HG03139 (cell line): ENCODE data around the gene OR6P1.

ENCODE experiments used
- ATAC-seq: cut with Tn5 transposase; IDR thresholded peaks from one replicate; pipeline ENCODE4 v1.9.1; 2021; ENCODE audit not compliant: unreplicated experiment

OR6P1 gene, protein sequence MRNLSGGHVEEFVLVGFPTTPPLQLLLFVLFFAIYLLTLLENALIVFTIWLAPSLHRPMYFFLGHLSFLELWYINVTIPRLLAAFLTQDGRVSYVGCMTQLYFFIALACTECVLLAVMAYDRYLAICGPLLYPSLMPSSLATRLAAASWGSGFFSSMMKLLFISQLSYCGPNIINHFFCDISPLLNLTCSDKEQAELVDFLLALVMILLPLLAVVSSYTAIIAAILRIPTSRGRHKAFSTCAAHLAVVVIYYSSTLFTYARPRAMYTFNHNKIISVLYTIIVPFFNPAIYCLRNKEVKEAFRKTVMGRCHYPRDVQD

DNA sequence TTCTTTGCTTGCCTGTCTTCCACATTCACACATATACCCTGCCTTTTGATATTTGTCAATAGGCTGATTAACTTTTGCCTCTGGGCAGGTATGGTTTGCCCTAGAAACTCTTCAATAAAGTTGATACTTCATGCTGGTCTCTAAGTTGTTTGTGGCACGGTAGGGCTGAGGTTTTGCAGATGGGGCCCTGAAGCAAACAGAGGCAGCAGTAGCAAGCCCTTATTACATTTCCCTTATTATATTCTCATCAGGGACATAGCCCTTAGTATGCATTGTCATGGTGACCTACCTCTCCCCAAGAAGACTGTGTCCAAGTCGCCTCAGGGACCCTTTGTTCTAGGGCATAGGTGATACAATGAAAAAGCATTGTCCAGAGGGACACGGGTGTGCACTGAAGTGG is at the start of gene OR6P1:
Gene OR6P1, minus strand, starts transcription at position 101 of the 400 bp plus-strand sequence. CDS start 6,976 bp downstream, outside the sequence.
- no peak for ATAC-seq

DNA sequence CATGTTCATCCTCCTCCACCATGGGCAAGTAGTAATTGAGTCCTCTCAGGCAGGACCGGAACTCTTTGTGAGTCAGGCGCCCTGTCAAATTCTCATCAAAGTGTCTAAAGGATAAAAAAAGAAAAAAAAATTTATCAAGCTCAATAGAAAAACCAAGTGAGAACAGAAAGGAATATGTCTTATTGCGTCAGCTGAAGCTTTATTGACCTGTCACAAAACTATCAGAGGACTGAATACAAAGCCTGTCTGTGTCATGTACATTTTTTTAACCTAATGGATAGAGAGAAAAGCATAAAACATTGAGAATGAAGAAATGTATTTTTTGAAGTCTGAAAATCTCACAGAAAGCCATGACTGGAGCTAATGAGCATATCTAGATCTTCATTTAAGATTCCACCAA is 43.4 kb upstream of the OR6P1 start:
- ATAC-seq = no peak

DNA sequence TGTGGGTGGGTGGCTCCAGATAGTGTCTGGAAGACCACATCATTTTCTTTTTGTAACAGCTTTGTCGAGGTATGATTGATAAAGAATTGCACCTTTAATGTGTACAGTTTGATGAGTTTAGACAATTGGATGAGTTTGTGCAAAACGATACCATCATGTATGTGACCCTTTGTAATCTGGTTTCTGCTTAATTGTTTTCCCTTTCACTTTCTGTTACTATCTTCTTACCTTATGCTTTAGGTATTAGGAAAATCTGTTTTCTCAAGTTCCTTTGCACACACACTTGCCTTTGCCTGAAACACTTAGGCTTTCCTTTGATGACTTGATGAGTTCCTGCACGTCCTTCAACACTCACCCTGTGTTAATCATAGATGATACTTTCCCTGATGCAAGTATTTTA is 41.5 kb upstream of the OR6P1 start:
- no peak for ATAC-seq

DNA sequence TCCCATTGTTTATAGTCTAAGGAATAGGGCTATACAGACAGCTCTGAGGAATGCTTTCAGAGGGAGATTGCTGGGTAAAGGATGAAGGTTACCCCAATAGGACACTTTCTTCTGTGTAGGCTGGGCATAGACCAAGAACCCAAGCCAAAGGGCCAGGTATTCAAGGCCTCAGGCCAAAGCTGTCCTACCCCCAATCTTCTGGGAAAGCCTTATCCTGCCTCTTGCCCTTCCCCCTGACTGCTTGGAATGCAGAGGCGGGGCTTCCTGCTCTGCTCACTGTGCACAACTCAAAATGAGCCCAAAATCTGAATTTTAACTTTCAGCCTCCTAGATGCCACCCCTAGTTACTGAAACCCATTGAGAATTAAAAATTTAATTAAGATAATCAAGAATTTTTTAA is 36.9 kb upstream of the OR6P1 start:
- ATAC-seq = no peak

DNA sequence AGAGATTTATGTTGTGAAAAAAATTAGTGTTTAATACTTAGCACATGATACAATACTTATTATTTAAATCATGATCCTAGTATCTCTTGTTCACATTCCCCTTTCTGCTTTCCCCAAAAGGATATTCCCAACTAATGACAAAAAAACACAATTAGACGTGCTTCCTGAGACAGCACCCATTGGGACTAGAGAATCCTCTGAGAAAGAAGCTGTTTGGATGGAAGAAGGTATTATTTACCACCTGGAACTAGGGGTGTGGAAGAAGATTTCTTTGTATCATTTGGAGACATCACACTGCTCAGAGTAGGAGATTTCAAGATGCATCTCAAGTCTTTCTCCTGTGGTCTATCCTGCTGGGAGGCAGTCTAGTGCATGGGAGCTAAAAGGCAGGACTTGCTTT is 34.6 kb upstream of the OR6P1 start, which contains the start of gene OR10Z1:
Gene OR10Z1, plus strand, starts transcription at position 301 of the 400 bp plus-strand sequence. CDS start 1,171 bp downstream, outside the sequence.
- no peak for ATAC-seq

DNA sequence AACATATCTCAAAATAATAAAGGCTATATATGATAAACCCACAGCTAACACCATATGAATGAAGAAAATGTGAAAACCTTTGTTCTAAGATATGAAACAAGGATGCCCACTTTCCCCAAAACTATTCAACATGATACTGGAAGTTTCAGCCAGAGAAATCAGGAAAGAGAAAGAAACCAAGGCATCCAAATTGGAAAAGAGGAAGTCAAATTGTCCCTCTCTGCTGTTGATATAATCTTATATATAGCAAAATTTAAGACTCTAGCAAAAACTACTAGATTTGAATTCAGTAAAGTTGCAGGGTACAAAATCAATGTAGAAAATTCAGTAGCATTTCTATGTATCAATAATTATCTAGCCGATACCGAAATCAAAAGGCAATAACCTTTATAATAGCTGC is 30.4 kb upstream of the OR6P1 start:
- ATAC-seq = no peak

DNA sequence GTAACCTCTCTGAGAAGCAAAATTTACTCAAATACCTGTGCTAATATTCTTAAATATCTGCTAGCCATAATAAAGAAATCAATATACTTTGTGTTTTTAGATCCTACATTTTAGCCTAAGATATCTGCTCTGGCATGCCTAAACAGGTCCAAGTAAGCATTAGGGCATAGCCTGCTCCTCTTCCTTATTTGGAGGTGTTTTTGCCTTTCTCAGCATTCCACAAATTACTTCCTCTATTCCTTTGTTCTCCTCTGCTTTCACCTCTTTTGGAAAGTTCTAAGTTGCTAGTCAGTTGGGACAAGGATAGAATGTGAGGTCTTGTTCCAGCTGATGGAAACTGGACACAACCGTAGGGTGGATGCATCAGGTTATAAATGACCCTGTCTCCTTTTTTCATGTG is 16.6 kb upstream of the OR6P1 start:
- no peak for ATAC-seq

DNA sequence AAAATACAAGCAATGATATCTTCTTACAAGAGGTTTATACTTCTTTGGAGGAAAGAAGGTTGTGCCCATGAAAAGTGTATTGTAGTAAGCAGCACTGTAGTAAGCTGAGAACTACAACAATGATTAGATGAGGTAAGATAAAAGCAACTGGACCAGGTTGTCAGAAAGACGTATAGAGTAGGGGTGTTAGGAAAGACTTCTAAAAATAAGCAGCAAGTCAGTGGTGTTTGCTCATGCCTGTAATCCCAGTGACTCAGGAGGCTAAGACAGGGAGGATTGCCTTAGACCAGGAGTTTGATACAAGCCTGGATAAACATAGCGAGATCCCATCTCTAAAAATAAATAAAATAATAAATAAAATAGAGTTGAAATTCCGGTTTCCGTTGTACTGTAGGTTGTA is 13.6 kb upstream of the OR6P1 start:
- no peak for ATAC-seq

DNA sequence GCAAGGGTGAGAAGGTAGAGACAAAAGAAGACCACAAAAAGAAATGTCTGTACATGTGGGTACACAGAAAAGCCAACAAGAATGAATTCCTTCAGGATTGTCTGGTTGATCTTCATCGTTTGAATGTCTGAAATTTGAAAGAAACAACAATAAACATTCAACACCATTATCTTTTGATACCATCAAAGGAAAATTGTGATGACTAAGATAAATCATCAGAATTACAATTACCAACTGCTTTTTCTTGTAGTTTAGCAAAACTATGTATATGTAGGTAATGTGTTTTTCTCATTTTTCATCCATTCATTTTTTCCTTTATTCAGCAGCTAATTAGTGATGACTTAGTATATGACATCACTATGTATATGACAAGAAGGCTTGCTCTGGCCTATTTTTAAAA is 9.4 kb upstream of the OR6P1 start, which contains the start of gene OR10X1:
Gene OR10X1, minus strand, starts transcription at position 167 of the 400 bp plus-strand sequence. Its CDS starts 0 bp downstream, at position 167.
- ATAC-seq = no peak

DNA sequence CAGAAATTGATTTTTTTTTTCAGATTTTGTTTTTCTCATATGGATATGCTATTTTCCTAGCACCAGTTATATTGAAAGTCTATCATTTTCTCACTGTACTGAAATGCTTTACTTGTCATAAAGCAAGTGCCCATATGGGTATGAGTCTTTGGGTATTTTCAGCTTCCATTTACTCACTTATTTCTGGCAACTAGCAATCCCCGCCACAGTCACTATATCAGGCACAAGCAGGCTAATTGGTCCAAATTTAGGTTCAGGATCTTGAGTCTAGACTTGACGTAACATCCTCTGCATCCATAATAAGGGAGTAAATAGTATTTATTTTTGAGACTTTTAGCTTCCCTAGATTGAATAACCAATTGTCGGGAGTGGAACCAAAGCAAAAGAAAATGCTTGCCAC is 7.2 kb upstream of the OR6P1 start:
- no peak for ATAC-seq

DNA sequence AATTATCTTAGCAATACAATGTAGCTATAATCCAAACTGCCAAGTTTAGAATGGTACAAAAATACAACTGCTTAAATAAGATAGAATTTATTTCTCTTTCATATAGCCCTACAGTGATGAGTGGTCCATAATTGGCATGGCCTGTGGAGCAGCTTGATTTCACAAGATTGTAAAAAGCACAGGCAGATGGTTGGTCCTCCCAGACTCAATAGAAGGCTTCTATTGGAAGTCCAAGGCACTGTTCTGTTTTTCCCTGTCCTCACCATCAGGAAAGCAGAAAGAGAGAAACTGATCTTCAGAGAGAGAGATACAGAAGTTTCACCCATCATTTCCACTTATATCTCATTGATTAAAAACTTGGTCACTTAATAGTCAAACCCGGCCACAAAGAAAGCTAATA is 1.8 kb upstream of the OR6P1 start:
- no peak for ATAC-seq

DNA sequence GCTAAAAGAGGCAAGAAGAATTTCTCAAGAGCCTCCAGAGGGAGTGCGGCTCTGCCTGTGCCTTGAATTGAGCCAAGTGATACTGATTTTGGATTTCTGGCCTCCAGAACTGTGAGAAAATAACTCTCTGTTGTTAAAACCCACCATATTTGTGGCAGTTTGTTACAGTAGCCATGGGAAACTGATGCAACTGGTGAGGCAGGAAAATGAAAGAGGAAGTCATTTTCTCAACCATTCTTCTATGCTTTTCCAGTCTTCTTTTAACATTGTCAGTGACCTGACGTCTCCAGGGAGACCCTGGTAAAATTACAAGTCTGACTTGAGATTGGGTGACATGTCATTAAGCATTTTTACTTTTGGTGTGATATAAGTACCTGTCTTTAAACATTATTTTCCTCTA is 5.8 kb downstream of the OR6P1 start:
- no peak for ATAC-seq

DNA sequence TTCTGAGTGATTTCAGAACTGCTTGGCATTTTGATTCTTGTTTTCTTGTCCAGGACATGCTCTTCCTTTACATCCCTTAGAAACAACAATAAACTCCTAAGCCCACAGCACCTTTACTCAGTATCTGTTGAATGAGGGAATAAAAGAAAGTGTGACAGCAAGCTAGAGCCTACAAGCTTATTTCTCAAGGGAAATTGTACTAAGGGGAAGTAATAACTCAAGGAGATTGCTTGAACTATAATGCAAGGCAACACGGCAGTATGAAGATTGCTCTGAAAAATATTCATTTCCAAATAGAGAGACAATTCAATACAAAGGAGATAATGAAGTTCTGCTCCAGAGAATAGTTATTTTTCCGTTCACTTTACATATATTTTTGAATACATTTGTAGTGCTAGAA is 6.5 kb downstream of the OR6P1 start:
- no peak for ATAC-seq

DNA sequence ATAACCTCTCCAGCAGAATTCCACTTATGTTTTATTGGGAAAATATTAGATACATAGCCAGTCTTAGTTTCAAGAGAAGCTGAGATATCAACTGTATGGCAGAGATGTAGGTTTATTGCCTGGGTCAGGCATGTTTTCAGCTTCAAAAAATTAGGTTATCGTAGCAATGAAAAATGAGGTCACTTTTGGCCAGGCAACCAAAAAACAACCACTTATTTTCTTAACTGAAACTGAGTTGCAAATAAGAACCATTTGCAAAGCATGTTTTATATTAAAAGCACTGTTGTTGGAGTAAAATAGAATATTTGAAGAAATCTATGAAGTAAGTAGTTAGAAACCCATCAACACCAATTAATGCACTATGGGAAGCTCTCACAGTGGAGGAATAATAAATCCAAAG is 10.7 kb downstream of the OR6P1 start:
- no peak for ATAC-seq

DNA sequence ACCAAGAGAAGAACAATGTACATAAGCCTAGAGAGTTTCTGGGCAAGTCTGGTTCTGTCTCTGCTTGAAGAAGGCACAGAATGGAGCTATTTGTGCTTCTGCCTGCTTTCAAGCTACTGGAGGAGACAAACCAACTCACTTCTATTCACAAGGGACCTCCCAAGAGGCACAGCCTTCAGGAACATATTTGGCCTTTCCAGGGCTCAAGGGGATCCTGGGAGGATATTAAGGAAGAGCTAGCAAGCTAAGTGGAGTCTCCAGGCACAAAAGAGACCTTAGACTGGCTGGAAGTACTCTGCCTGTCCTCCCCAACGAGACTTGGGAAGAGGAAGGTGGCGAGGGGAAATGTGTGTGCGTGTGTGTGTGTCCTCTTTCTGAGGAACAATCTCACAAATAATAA is 16.0 kb downstream of the OR6P1 start, which contains the start of gene OR6Y1:
Gene OR6Y1, minus strand, starts transcription at position 54 of the 400 bp plus-strand sequence. CDS start 6,300 bp downstream, outside the sequence.
- no peak for ATAC-seq

DNA sequence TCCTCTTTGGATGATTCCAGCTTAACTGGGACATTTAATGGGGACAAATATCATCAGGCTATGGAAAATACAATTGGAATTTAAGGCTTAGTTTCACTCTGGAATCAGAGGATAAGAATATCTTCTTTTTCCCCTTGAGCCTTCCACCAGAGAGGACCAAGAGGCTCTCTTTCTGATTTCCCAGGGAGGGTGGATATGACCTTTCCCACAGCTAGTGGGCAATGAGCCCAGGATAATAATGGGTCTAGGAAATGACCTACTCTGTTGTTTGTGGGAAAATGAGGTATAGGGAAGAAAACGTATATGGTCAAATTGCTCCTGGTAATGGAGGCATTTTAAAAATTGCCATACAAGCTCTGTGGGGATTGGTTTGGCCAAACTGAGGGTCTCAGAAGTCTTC is 18.1 kb downstream of the OR6P1 start:
- ATAC-seq = no peak

DNA sequence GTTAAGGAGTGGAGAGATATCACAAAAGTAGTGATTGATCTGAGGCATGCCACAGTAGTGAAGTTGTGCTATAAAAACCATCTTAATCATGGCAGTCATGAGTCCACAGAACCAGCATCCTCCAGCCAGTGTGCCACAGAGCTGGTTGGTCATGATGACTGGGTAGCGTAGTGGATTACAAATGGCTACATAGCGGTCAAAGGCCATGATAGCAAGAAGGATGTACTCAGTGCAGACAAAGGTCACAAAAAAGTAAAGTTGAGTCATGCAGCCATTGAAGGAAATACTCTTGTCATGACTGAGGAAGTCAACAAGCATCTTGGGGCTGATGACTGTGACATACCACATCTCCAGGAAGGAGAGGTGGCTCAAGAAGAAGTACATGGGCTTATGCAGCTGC is 22.8 kb downstream of the OR6P1 start:
- ATAC-seq = no peak

DNA sequence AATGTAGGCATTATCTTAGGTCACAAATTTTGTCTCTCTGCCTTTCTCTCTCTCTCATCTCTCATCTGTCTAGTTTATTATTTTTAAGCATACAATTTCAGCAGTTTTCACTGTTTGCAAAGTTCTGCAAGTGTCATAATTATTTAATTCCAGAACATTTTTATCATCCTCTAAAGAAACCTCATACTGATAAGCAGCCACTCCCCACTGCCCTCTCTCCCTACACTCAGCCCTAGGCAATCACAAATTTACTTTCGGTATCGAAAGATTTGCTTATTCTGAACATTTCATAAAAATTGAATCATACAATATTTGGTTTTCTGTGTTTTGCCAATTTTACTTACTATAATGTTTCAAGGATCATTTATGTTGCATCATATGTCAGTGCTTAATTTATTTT is 32.8 kb downstream of the OR6P1 start:
- ATAC-seq = no peak

DNA sequence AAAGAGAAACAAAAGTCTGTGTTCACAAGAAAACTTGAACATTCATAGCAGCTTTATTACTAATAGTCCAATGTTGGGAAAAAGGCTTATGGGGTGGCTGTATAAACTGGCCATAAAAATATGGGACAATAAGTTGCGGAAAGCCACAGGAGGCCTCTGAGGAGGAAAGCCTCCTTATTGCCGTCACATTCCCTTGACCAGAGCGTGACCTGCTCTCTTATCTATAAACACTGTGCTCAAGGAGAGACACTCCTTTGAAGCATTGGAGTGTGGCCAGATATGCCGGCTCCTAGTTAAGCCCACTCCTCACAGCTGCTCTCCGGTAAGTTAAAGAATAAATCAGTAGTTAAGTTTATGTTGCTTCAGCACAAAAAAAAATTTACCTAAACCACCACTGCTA is 35.9 kb downstream of the OR6P1 start:
- ATAC-seq = no peak

DNA sequence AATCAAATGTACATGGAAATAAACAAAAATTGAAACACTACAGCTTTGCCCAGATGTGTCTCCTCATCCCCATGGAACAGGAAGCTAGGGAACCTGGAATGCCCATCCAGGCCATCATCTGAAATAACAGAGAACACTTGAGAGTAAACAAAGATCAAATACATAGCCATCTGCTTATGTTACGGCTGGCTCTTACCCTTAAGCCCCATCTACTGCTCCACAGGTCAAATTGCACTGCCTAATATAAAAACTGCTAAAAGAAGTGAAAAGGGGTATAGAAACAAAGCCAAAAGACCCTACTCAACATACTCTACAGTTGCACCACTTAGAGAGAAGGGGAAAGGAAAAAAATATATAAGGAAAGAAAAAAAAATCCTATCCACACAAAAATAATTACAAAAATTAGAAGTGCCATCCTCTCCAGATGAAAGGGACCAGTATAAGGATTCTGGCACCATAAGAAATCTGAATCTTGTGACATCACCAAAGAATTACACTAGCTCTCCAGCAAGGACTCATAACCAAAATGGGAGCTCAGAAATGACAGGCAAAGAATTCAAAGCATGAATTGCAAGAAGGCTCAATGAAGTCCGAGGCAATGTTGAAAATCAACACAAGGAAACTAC is 43.1 kb downstream of the OR6P1 start:
- ATAC-seq = no peak

DNA sequence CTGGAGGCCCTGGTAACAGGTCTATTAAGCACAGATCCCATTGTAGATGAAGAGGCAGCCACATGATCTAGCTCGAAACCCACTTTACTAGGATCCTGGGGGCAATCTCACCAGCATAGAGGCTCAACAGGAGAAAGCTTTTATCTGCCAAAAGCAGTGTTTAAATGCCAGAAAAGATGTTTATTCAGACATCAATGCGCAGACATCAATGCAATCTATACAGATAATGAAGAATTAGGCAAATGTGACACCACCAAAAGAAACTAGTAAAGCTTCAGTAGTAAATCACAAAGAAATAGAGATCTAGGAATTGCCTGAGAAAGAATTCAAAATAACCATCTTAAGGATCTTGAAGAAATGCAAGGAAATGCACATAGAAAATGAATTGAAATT is 48.7 kb downstream of the OR6P1 start:
- ATAC-seq = no peak

DNA sequence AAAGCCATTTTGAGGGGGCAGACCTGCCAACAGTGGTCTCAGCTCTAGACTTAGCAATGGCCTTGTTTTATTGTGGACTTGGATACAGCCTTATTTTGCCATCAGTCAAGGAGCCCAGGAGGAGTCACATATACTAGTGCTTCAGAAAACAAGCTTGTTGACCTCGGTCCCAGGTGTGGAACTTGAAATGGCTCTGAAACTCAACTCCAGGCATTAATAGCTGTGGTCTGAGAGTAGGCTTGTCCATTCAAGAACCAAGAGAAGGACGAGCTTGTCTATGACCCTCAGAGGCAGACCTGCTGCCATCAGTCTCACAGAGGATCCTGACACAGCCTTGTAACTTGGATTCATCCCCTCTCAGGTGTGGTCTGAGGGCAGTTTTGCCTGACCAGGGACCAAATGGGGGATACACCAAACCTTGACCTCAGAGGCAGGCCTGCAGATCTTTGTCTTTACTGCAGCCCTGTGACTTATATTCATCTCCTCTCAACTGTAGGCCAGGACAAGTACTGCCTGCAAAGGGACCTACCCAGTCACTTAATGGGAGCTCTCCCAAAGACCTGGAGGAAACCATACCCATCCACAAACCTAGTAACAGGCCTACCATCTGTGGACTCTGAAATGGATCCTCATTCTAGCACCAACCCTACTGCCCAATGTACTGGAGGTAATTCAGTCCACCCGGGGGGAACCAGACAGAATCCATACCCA is 49.3 kb downstream of the OR6P1 start:
- ATAC-seq = no peak
